Ovary (tissue), 9 donors: Measurements from ENCODE around the gene OXA1L. TPM values are rescaled to one million over a fixed set of nuclear protein-coding genes. Genes with fewer than 3 reads are reported as not detected.
A peak's percentile ranks its signal among the peaks of the same experiment; 100 is the strongest.

Experiments
- DNase-seq, 5 donors: peaks; one replicate each; pipeline ENCODE4 v3.0.0-alpha.2; 2019 to 2020
- H3K27ac ChIP-seq, 2 donors: fragments of 200-600 bp; one replicate each; pipeline versions ENCODE4 v1.5.1 to v1.8.0; 2019 to 2022
- H3K27me3 ChIP-seq: fragments of 200-600 bp; one replicate; pipeline ENCODE4 v1.8.0; 2022
- H3K36me3 ChIP-seq: fragments of 200-600 bp; sonication (generic); one replicate; pipeline ENCODE4 v1.5.1; 2019
- H3K4me1 ChIP-seq: one replicate; pipeline ENCODE4 v1.8.1; 2013; ENCODE audit warnings: mild to moderate bottlenecking, moderate library complexity; ENCODE audit not compliant: insufficient read depth
- H3K4me3 ChIP-seq: fragments of 200-600 bp; sonication (generic); one replicate; pipeline ENCODE4 v1.5.1; 2017
- H3K9me3 ChIP-seq, 2 donors: fragments of 200-600 bp in 1 of 2; sonication (generic) in 1 of 2; one replicate each; pipeline versions ENCODE4 v1.5.1 to v1.8.1; 2013 to 2019; ENCODE audit warnings: mild to moderate bottlenecking in 1 of 2, moderate library complexity in 1 of 2
- EP300 ChIP-seq: sonication (generic); formaldehyde crosslinking; IDR thresholded peaks from one replicate; pipeline ENCODE4 v1.6.1; 2017; ENCODE audit warnings: antibody characterized with exemption
- POLR2A ChIP-seq: fragments of 450-650 bp; IDR thresholded peaks from one replicate; pipeline ENCODE4 v1.6.1; 2017; ENCODE audit warnings: antibody characterized with exemption, mild to moderate bottlenecking, moderate library complexity
- WGBS, 3 donors: extraction: QIAGEN DNeasy Blood & Tissue Kit in 1 of 3; methylation state at CpG; one replicate each; pipeline versions ENCODE4 v1.1.5 to v1.1.7; 2013 to 2017; 5-methylcytosine and 5-hydroxymethylcytosine counted together
- intact Hi-C, 4 donors: fragments of 100-400 bp; cut with DNase I; formaldehyde crosslinking; loops; one replicate each; pipeline versions ENCODE4 v1.11.0 to v1.15.1; 2022 to 2023
- polyA plus RNA-seq, 2 donors: library from polyadenylated mRNA; stranded (reverse); fragments of 200-250 nt in 1 of 2; fragments of 350-450 nt in 1 of 2; fragmentation: Illumina TruSeq in 1 of 2; extraction: RNeasy Lipid Tissue Mini Kit (QIAGEN cat#74804) in 1 of 2; gene quantifications; one replicate each; pipeline ENCODE4 v1.2.3, GENCODE V29; 2013 to 2014
- small RNA-seq: library from RNA; depleted of rRNA; stranded (forward); fragments of <200 nt; gene quantifications from one replicate; pipeline ENCODE3, GENCODE V24; 2016
- total RNA-seq, 7 donors: library from RNA; depleted of rRNA in 2 of 7; stranded (reverse); fragments of >200 nt in 2 of 7; fragmentation: NEBNext Ultra II Directional in 3 of 7; extraction: Animal tissue kit (Norgen Biotek cat#: 25700) in 3 of 7; gene quantifications; one replicate each; pipeline versions ENCODE4 v1.1.0 to v1.2.4, GENCODE V29; 2016 to 2023
- TF ChIP-seq, protein P1 (sequence below), 3 donors: fragments of 450-650 bp in 2 of 3; fragments of 200-600 bp in 1 of 3; IDR thresholded peaks; one replicate each; pipeline versions ENCODE4 v1.5.1 to v1.8.0; 2016 to 2022; ENCODE audit warnings: antibody characterized with exemption in 3 of 3, mild to moderate bottlenecking in 1 of 3
- donor health status: DM: no; HTN: no; CAD: no; lungs with moderate emphysema.
- donor health status: DM: no; HTN: no; CAD: no.
- donor health status: Bipolar disorder and iron deficiency.
- donor health status: DM: yes; HTN: yes; CAD: no.
- donor health status: DM: no; HTN: no; CAD: no.
- donor health status: DM: yes; HTN: yes; CAD: no.

OXA1L gene
- total and polyA plus RNA-seq, 9 donors, result 52.7 to 199 (median 85.5) TPM

DNA sequence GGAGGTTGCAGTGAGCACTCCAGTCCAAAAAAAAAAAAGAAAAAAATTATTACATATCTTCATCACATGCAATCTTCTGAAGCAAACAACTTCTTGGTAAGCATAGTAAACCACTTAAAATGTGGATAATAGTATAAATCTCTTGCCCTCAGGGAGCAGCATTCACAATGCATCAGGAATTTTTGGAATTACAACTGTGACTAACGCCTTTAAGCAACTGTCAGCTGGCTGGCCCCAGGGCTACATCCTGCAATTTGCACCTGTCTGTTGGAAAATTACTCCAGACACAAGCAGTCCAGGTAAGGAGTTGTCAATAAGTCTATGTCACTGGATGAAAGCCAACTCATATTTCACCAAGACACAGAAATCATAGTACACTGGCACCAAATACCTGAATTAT lies 54.2 kb downstream of the OXA1L start:
- Histone ChIP-seq H3K36me3 (no peaks in the 10 kb centered on the region), H3K9me3 (no peaks in the 10 kb centered on the region), H3K4me1 (peaks cover 4% of the 10 kb centered on the region), H3K27me3 (no peaks in the 10 kb centered on the region), H3K27ac (no peak overlapping the region), H3K4me3 (no peak overlapping the region)
- no peak for DNase-seq
- 89 to 97% (median 92%) methylated on average over 1 of the region's 1 CpG for WGBS, 3 donors
- TF ChIP-seq, protein P1, sequence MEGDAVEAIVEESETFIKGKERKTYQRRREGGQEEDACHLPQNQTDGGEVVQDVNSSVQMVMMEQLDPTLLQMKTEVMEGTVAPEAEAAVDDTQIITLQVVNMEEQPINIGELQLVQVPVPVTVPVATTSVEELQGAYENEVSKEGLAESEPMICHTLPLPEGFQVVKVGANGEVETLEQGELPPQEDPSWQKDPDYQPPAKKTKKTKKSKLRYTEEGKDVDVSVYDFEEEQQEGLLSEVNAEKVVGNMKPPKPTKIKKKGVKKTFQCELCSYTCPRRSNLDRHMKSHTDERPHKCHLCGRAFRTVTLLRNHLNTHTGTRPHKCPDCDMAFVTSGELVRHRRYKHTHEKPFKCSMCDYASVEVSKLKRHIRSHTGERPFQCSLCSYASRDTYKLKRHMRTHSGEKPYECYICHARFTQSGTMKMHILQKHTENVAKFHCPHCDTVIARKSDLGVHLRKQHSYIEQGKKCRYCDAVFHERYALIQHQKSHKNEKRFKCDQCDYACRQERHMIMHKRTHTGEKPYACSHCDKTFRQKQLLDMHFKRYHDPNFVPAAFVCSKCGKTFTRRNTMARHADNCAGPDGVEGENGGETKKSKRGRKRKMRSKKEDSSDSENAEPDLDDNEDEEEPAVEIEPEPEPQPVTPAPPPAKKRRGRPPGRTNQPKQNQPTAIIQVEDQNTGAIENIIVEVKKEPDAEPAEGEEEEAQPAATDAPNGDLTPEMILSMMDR (IDR thresholded peaks at IDR 0.05), result no peak
- TF ChIP-seq EP300, result no peak
- no peak for TF ChIP-seq POLR2A
- intact Hi-C loops, result loop anchor here in 2 of 4 donors (5.0 to 10.0 kb wide), 2 partner anchors 37 to 246 kb away; no protein-coding TSS in a partner anchor

DNA sequence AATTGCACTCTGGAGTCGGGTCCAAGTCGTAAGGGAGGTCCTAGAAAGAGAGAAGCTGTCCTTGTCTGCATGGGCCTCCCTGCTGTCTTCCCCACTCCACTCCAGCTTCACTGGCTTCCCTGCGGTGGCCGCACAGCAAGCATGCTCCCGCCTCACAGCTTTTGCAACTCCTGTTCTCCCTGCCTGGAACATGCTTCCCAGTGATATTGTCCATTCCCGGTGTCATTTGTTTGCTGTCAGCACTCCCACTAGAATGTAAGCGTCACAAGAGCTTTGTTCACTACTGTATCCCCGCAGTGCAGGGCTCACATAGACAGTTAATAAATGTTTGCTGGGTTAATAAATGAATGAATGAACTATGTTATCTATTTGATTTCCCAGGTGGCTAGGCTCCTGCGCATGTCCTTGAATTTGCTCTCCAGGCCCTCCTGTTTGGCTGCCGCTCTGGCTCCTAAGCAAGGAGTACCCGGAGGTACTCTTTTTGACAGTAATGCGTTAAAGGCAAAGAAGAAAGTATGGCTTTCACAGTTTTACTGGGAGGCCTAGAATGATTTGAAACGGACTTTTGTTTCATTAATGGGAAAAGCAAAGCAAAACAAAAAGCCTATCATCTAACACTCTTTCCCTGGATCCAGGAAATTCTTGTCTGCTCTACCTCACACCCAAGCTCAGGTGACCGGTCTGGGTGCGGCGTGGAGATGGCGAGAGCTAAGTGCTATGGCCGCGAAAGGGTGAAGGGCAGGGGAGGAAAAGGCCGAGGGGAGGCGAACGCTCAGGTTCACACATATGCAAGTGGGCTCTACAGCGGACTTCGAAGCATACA lies 54.9 kb downstream of the OXA1L start:
- WGBS, 3 donors, result 69 to 78% (median 75%) methylated on average over 24 of the region's 24 CpGs
- Histone ChIP-seq H3K4me3 (no peak overlapping the region), H3K27me3 (no peaks in the 10 kb centered on the region), H3K4me1 (peaks cover 4% of the 10 kb centered on the region), H3K36me3 (no peaks in the 10 kb centered on the region), H3K27ac (no peak overlapping the region), H3K9me3 (no peaks in the 10 kb centered on the region)
- TF ChIP-seq EP300, result no peak
- TF ChIP-seq POLR2A, result no peak
- TF ChIP-seq, protein P1 (IDR thresholded peaks at IDR 0.05), result no peak
- intact Hi-C loops, result loop anchor here in 3 of 4 donors (2.0 to 10.0 kb wide), 3 partner anchors 31 to 247 kb away; no protein-coding TSS in a partner anchor
- no peak for DNase-seq

DNA sequence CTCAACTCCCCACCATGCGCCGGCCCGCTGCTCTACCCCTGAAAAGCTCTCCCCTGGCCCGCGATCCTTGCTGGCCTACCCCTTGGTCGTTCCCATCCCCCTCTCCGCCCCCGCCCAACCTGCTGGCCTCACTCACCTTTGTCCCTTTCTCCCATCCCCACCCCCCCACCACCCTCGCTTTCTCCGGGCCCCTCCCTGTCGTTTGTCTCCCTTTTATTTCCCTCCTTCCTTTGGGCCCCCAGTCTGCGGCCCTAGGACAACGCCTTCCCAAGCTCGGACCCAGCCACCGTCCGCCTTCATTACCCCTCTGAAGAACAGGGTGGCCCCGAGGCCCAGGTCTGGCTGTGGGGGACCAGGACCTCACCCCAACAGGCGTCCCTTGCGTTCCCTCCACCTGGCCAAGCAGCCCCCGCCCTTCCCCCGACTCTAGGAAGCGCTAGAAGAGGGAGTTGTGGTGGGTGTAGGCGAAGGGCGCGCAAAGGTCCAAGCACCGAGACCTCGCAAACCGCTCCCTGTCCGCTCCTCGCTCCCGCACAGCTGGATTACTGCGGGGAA lies 55.6 kb downstream of the OXA1L start:
- Histone ChIP-seq H3K27me3 (no peaks in the 10 kb centered on the region), H3K36me3 (no peaks in the 10 kb centered on the region), H3K4me1 (peaks cover 4% of the 10 kb centered on the region), H3K27ac (peak overlapping the region in 1 of 2 donors; percentile 25), H3K9me3 (no peaks in the 10 kb centered on the region), H3K4me3 (peak overlapping the region; percentile 50)
- WGBS, 3 donors, result 44 to 53% (median 50%) methylated on average over 32 of the region's 32 CpGs
- TF ChIP-seq, protein P1 (IDR thresholded peaks at IDR 0.05), result no peak
- TF ChIP-seq EP300, result no peak
- no peak for TF ChIP-seq POLR2A
- DNase-seq, result peak in 1 of 5 donors; percentile 52
- intact Hi-C loops, result loop anchor here in 3 of 4 donors (2.0 to 10.0 kb wide), 3 partner anchors 31 to 247 kb away; no protein-coding TSS in a partner anchor

Small RNA genes within 50 kb of the gene (small RNA-seq; reads per million reads assigned to genes)
- not detected for gene RF00588

Other genes starting within 250 kb of the OXA1L start
- 100 to 1,000 TPM; 117 to 241 (median 141) TPM for gene DAD1, start 177.5 kb upstream of the OXA1L start, total RNA-seq
- 100 to 1,000 TPM; 225 to 310 TPM for gene DAD1, start 177.5 kb upstream of the OXA1L start, polyA plus RNA-seq
- 10 to 100 TPM in 6 of 7 donors, 1 to 10 TPM in 1; 5.6 to 28.6 (median 18.8) TPM for gene ABHD4, start 168.4 kb upstream of the OXA1L start, total RNA-seq
- gene ABHD4, start 168.4 kb upstream of the OXA1L start, polyA plus RNA-seq, result 10 to 100 TPM; 16.7 to 64.0 TPM
- gene OR6J1, start 122.3 kb upstream of the OXA1L start, total RNA-seq, result under 1 TPM in 1 of 7 donors, not detected in 6; 0.05 TPM
- not detected for gene OR6J1, start 122.3 kb upstream of the OXA1L start, polyA plus RNA-seq
- gene SLC7A7, start 48.7 kb downstream of the OXA1L start, total RNA-seq, result 10 to 100 TPM in 1 of 7 donors, 1 to 10 TPM in 5, under 1 TPM in 1; 0.91 to 25.0 (median 5.1) TPM
- gene SLC7A7, start 48.7 kb downstream of the OXA1L start, polyA plus RNA-seq, result 10 to 100 TPM in 1 of 2 donors, 1 to 10 TPM in 1; 3.2 to 23.2 TPM
- 10 to 100 TPM; 29.0 to 78.3 (median 54.1) TPM for gene MRPL52, start 63.2 kb downstream of the OXA1L start, total RNA-seq
- 10 to 100 TPM; 32.9 to 45.3 TPM for gene MRPL52, start 63.2 kb downstream of the OXA1L start, polyA plus RNA-seq
- gene MMP14, start 69.9 kb downstream of the OXA1L start, total RNA-seq, result 100 to 1,000 TPM in 4 of 7 donors, 10 to 100 TPM in 3; 70.0 to 267 (median 174) TPM
- 100 to 1,000 TPM in 1 of 2 donors, 10 to 100 TPM in 1; 90.2 to 156 TPM for gene MMP14, start 69.9 kb downstream of the OXA1L start, polyA plus RNA-seq
- gene LRP10, start 105.1 kb downstream of the OXA1L start, total RNA-seq, result 100 to 1,000 TPM in 4 of 7 donors, 10 to 100 TPM in 3; 56.9 to 122 (median 105) TPM
- gene LRP10, start 105.1 kb downstream of the OXA1L start, polyA plus RNA-seq, result 10 to 100 TPM; 32.4 to 71.6 TPM
- 1 to 10 TPM in 1 of 7 donors, under 1 TPM in 6; 0.12 to 1.1 (median 0.66) TPM for gene REM2, start 116.5 kb downstream of the OXA1L start, total RNA-seq
- gene REM2, start 116.5 kb downstream of the OXA1L start, polyA plus RNA-seq, result under 1 TPM; 0.40 to 0.74 TPM
- 100 to 1,000 TPM in 5 of 7 donors, 10 to 100 TPM in 2; 90.9 to 244 (median 129) TPM for gene RBM23, start 152.5 kb downstream of the OXA1L start, total RNA-seq
- 100 to 1,000 TPM in 1 of 2 donors, 10 to 100 TPM in 1; 57.0 to 104 TPM for gene RBM23, start 152.5 kb downstream of the OXA1L start, polyA plus RNA-seq
- 10 to 100 TPM; 37.6 to 92.3 (median 65.4) TPM for gene PRMT5, start 162.7 kb downstream of the OXA1L start, total RNA-seq
- 100 to 1,000 TPM in 1 of 2 donors, 10 to 100 TPM in 1; 40.2 to 109 TPM for gene PRMT5, start 162.7 kb downstream of the OXA1L start, polyA plus RNA-seq
- 100 to 1,000 TPM in 1 of 7 donors, 10 to 100 TPM in 6; 31.6 to 111 (median 41.6) TPM for gene HAUS4, start 190.4 kb downstream of the OXA1L start, total RNA-seq
- 10 to 100 TPM; 55.6 to 58.4 TPM for gene HAUS4, start 190.4 kb downstream of the OXA1L start, polyA plus RNA-seq
- gene AJUBA, start 215.9 kb downstream of the OXA1L start, total RNA-seq, result 10 to 100 TPM; 13.7 to 34.5 (median 19.1) TPM
- 10 to 100 TPM; 11.2 to 21.1 TPM for gene AJUBA, start 215.9 kb downstream of the OXA1L start, polyA plus RNA-seq
- gene C14orf93, start 243.5 kb downstream of the OXA1L start, total RNA-seq, result 10 to 100 TPM in 4 of 7 donors, 1 to 10 TPM in 3; 7.2 to 11.8 (median 10.2) TPM
- gene C14orf93, start 243.5 kb downstream of the OXA1L start, polyA plus RNA-seq, result 10 to 100 TPM; 12.1 to 12.7 TPM